Hippocampal formation (tissue), 2 donors: ENCODE results near the gene ZNF451.

Experiments
- DNase-seq, 2 donors: peaks; one replicate each; lab custom pipeline; 2025; lab: John Stamatoyannopoulos, UW

Gene ZNF451

GRCh38 chr6:57147955-57148858 lies 58.2 kb downstream of the ZNF451 start:
- DNase-seq: no peak

- DNase-seq: no peak
Observed at GRCh38 chr6:57158658-57159057, 68.7 kb downstream of the ZNF451 start.

- no peak for DNase-seq
Observed at GRCh38 chr6:57159127-57159526, 69.1 kb downstream of the ZNF451 start.

GRCh38 chr6:57162028-57162427 lies 72.0 kb downstream of the ZNF451 start:
- DNase-seq: no peak

- no peak for DNase-seq
Observed at GRCh38 chr6:57162516-57162915, 72.5 kb downstream of the ZNF451 start.

GRCh38 chr6:57163956-57164355 lies 74.0 kb downstream of the ZNF451 start:
- DNase-seq: no peak

GRCh38 chr6:57165080-57165479 lies 75.1 kb downstream of the ZNF451 start:
- DNase-seq: no peak

- peak; percentile 66 to 77 for DNase-seq
Observed at GRCh38 chr6:57172136-57173055, 82.4 kb downstream of the ZNF451 start, which contains the start of gene BAG2. Gene BAG2, plus strand, starts transcription at chr6:57172326. Its CDS starts 372 bp downstream, at chr6:57172698.

- no peak for DNase-seq
Observed at GRCh38 chr6:57173056-57173885, 83.3 kb downstream of the ZNF451 start.

GRCh38 chr6:57173886-57174510 lies 84.0 kb downstream of the ZNF451 start:
- no peak for DNase-seq

GRCh38 chr6:57174511-57174907 lies 84.5 kb downstream of the ZNF451 start:
- no peak for DNase-seq

GRCh38 chr6:57177545-57178265 lies 87.7 kb downstream of the ZNF451 start:
- DNase-seq: no peak

- DNase-seq: no peak
Observed at GRCh38 chr6:57180596-57180995, 90.6 kb downstream of the ZNF451 start.

GRCh38 chr6:57182017-57182432 lies 92.0 kb downstream of the ZNF451 start:
- no peak for DNase-seq

- no peak for DNase-seq
Observed at GRCh38 chr6:57183336-57183735, 93.3 kb downstream of the ZNF451 start.

GRCh38 chr6:57190140-57190539 lies 100.2 kb downstream of the ZNF451 start:
- DNase-seq: no peak

- DNase-seq: no peak
Observed at GRCh38 chr6:57193177-57193576, 103.2 kb downstream of the ZNF451 start.

GRCh38 chr6:57195457-57195856 lies 105.5 kb downstream of the ZNF451 start:
- no peak for DNase-seq

- no peak for DNase-seq
Observed at GRCh38 chr6:57198926-57199636, 109.1 kb downstream of the ZNF451 start.

- DNase-seq: no peak
Observed at GRCh38 chr6:57201718-57202117, 111.7 kb downstream of the ZNF451 start.
